Prostate gland (tissue), 2 donors: ENCODE measurements around the gene DOK1. TPM values are rescaled to one million over a fixed set of nuclear protein-coding genes. Genes with fewer than 3 reads are reported as not detected.

Source experiments
- DNase-seq: peaks from one replicate; pipeline ENCODE4 v3.0.0-alpha.2; 2019; ENCODE audit warnings: low spot score
- H3K27ac ChIP-seq, 2 donors: fragments of 200-600 bp; sonication (generic); 2 replicates each; pipeline ENCODE4 v1.5.1; 2017 to 2019
- H3K27me3 ChIP-seq: fragments of 200-600 bp; sonication (generic); replicated peaks from 2 replicates; pipeline ENCODE4 v1.5.1; 2019; ENCODE audit not compliant: insufficient read depth
- H3K36me3 ChIP-seq, 2 donors: fragments of 200-600 bp; sonication (generic); 1 replicate in 1 of 2; 2 replicates in 1 of 2; pipeline versions ENCODE4 v1.5.1 to v1.8.1; 2017 to 2019
- H3K4me1 ChIP-seq: fragments of 200-600 bp; sonication (generic); replicated peaks from 2 replicates; pipeline ENCODE4 v1.5.1; 2019
- H3K4me3 ChIP-seq, 2 donors: fragments of 200-600 bp; sonication (generic); 2 replicates each; pipeline ENCODE4 v1.5.1; 2017 to 2019
- H3K9me3 ChIP-seq: fragments of 200-600 bp; sonication (generic); 2 replicates; pipeline ENCODE4 v1.5.1; 2017
- CTCF ChIP-seq, 4 experiments: fragments of 200-600 bp in 2 of 4; fragments of 450-650 bp in 2 of 4; sonication (generic) in 2 of 4; IDR thresholded peaks; 1 replicate in 3 of 4; 2 replicates in 1 of 4; pipeline ENCODE4 v1.5.1; 2016 to 2019; ENCODE audit warnings: antibody characterized with exemption in 4 of 4, mild to moderate bottlenecking in 2 of 4, moderate library complexity in 2 of 4
- POLR2A ChIP-seq: fragments of 450-650 bp; IDR thresholded peaks from one replicate; pipeline ENCODE4 v1.6.1; 2016; ENCODE audit warnings: antibody characterized with exemption, mild to moderate bottlenecking
- POLR2AphosphoS5 ChIP-seq: sonication (generic); formaldehyde crosslinking; IDR thresholded peaks from one replicate; pipeline ENCODE4 v1.6.1; 2017; ENCODE audit warnings: antibody characterized with exemption
- WGBS: methylation state at CpG from one replicate; pipeline ENCODE4 v1.1.5; 2018; 5-methylcytosine and 5-hydroxymethylcytosine counted together
- intact Hi-C: fragments of 100-400 bp; cut with DNase I; formaldehyde crosslinking; loops from one replicate; pipeline ENCODE4 v1.14.2; 2022
- total RNA-seq, 2 donors: library from RNA; depleted of rRNA; stranded (reverse); fragments of >200 nt; gene quantifications; one replicate each; pipeline ENCODE4 v1.1.0, GENCODE V29; 2016

The DOK1 gene
- total RNA-seq, 2 donors from 2014 or later = 4.5 to 18.9 TPM

GRCh38 chr2:74522516-74522915, 32.0 kb upstream of the DOK1 start:
- no peak for DNase-seq
- WGBS = 73% methylated on average over 3 of the region's 3 CpGs
- Histone ChIP-seq H3K9me3 (no peaks in the 10 kb centered on the region), H3K4me3 (no peak overlapping the region), H3K27me3 (peaks cover 7% of the 10 kb centered on the region), H3K4me1 (no peaks in the 10 kb centered on the region), H3K27ac (no peak overlapping the region), H3K36me3 (peaks cover 0 to 4% of the 10 kb centered on the region in 2 donors)
- intact Hi-C loops = loop anchor here (10.0 kb wide), 1 partner anchor 62 kb away; no protein-coding TSS in a partner anchor
- no peak for TF ChIP-seq CTCF (IDR thresholded peaks at IDR 0.05)
- TF ChIP-seq POLR2AphosphoS5 = no peak
- TF ChIP-seq POLR2A = no peak

GRCh38 chr2:74524005-74524404, 30.5 kb upstream of the DOK1 start:
- Histone ChIP-seq H3K27me3 (peaks cover 4% of the 10 kb centered on the region), H3K4me1 (peaks cover 7% of the 10 kb centered on the region), H3K4me3 (no peak overlapping the region), H3K9me3 (no peaks in the 10 kb centered on the region), H3K27ac (no peak overlapping the region), H3K36me3 (peaks cover 0 to 4% of the 10 kb centered on the region in 2 donors)
- TF ChIP-seq CTCF (IDR thresholded peaks at IDR 0.05) = no peak
- no peak for TF ChIP-seq POLR2A
- TF ChIP-seq POLR2AphosphoS5 = no peak
- no peak for DNase-seq
- intact Hi-C loops = loop anchor here (10.0 kb wide), 1 partner anchor 61 kb away; no protein-coding TSS in a partner anchor
- WGBS = 85% methylated on average over 9 of the region's 9 CpGs

GRCh38 chr2:74524955-74525716, 29.4 kb upstream of the DOK1 start:
- no peak for TF ChIP-seq CTCF (IDR thresholded peaks at IDR 0.05)
- no peak for TF ChIP-seq POLR2A
- TF ChIP-seq POLR2AphosphoS5 = no peak
- H3K27me3 ChIP-seq = no peaks in the 10 kb centered on the region
- DNase-seq = no peak
- intact Hi-C loops = loop anchor here (10.0 kb wide), 1 partner anchor 60 kb away; no protein-coding TSS in a partner anchor
- no peak overlapping the region for H3K27ac ChIP-seq
- H3K4me3 ChIP-seq = no peak overlapping the region
- no peaks in the 10 kb centered on the region for H3K9me3 ChIP-seq
- peaks cover 0 to 4% of the 10 kb centered on the region in 2 donors for H3K36me3 ChIP-seq
- 96% methylated on average over 10 of the region's 10 CpGs for WGBS
- H3K4me1 ChIP-seq = peaks cover 7% of the 10 kb centered on the region

- Histone ChIP-seq H3K36me3 (peaks cover 0 to 4% of the 10 kb centered on the region in 2 donors), H3K9me3 (no peaks in the 10 kb centered on the region), H3K27ac (no peak within 1 kb of the TSS), H3K4me1 (peaks cover 7% of the 10 kb centered on the region), H3K4me3 (no peak within 1 kb of the TSS), H3K27me3 (no peaks in the 10 kb centered on the region)
- intact Hi-C loops = loop anchor here (10.0 kb wide), 1 partner anchor 59 kb away; no protein-coding TSS in a partner anchor
- no peak for TF ChIP-seq POLR2A
- TF ChIP-seq CTCF (IDR thresholded peaks at IDR 0.05) = no peak
- no peak for TF ChIP-seq POLR2AphosphoS5
- no peak for DNase-seq
- 86% methylated on average over 11 of the region's 11 CpGs for WGBS
Observed at GRCh38 chr2:74525717-74526648, 28.5 kb upstream of the DOK1 start, which contains the start of gene DQX1. Gene DQX1, minus strand, starts transcription at chr2:74526231. Its CDS starts 502 bp downstream, at chr2:74525729.
